GM19193 (cell line): ENCODE data around the gene SRMS.

ENCODE experiments used
- POLR2A ChIP-seq: IDR thresholded peaks from 4 replicates; pipeline ENCODE4 v1.6.1; 2011; ENCODE audit not compliant: insufficient read depth, insufficient read length; ENCODE audit errors: extremely low read depth

The SRMS gene

GRCh38 chr20:63531686-63532448, 15.7 kb downstream of the SRMS start:
- no peak for TF ChIP-seq POLR2A

- TF ChIP-seq POLR2A: no peak
Measured at GRCh38 chr20:63530788-63531160, 16.8 kb downstream of the SRMS start.

- TF ChIP-seq POLR2A: no peak
Measured at GRCh38 chr20:63529861-63530787, 17.4 kb downstream of the SRMS start.

GRCh38 chr20:63529180-63529860, 18.2 kb downstream of the SRMS start:
- TF ChIP-seq POLR2A: no peak

GRCh38 chr20:63527184-63527583, 20.4 kb downstream of the SRMS start:
- no peak for TF ChIP-seq POLR2A

- no peak for TF ChIP-seq POLR2A
Measured at GRCh38 chr20:63525971-63526370, 21.6 kb downstream of the SRMS start.

GRCh38 chr20:63525185-63525584, 22.4 kb downstream of the SRMS start:
- TF ChIP-seq POLR2A: no peak

GRCh38 chr20:63522981-63523611, 24.5 kb downstream of the SRMS start:
- TF ChIP-seq POLR2A: peak; percentile 37

- TF ChIP-seq POLR2A: no peak
Measured at GRCh38 chr20:63522091-63522868, 25.3 kb downstream of the SRMS start.

GRCh38 chr20:63521602-63522001, 25.9 kb downstream of the SRMS start:
- TF ChIP-seq POLR2A: no peak

GRCh38 chr20:63520934-63521601, 26.5 kb downstream of the SRMS start:
- TF ChIP-seq POLR2A: peak; percentile 44

GRCh38 chr20:63520504-63520933, 27.0 kb downstream of the SRMS start, which contains the start of gene PPDPF:
PPDPF (plus strand) TSS chr20:63520765; CDS start chr20:63521309, 544 bp downstream.
- peak; percentile 97 for TF ChIP-seq POLR2A
